ENCODE results near the gene FKBP8.
A peak's percentile ranks its signal among the peaks of the same experiment; 100 is the strongest.
"Not testable (repeated sequence)": the region's sequence is repeated elsewhere in the genome, so short reads cannot be mapped to it uniquely, and the experiment has no call there.

FKBP8 gene

GRCh38 chr19:18557411-18558201 is 14.2 kb upstream of the FKBP8 start, which contains the start of gene KXD1:
KXD1 (plus strand) TSS chr19:18557870; CDS start chr19:18562057, 4,187 bp downstream.
- no peak for TF ChIP-seq CTCF (IDR thresholded peaks at IDR 0.05; ENCODE audit: insufficient read depth, missing control alignments)
- no peak for FAIRE-seq
- DNase-seq (ENCODE audit: insufficient read length, low spot score), result peak; percentile 86

- peak; percentile 58 for DNase-seq (ENCODE audit: insufficient read length, low spot score)
- TF ChIP-seq CTCF (IDR thresholded peaks at IDR 0.05; ENCODE audit: insufficient read depth, missing control alignments), result no peak
- peak; percentile 56 for FAIRE-seq
Measured at GRCh38 chr19:18551631-18552030, 8.3 kb upstream of the FKBP8 start.

- FAIRE-seq (no peak), DNase-seq (ENCODE audit: insufficient read length, low spot score) (no peak)
Measured at GRCh38 chr19:18543814-18544475, 572 bp upstream of the FKBP8 start.

GRCh38 chr19:18541992-18542940 is 1.1 kb downstream of the FKBP8 start:
- DNase-seq (ENCODE audit: insufficient read length, low spot score) (no peak), FAIRE-seq (no peak)
- no peak for TF ChIP-seq CTCF (IDR thresholded peaks at IDR 0.05; ENCODE audit: insufficient read depth, missing control alignments)

More at GRCh38 chr19:18543814-18544475, 572 bp upstream of the FKBP8 start:
- peak; percentile 4 for TF ChIP-seq CTCF (IDR thresholded peaks at IDR 0.05; ENCODE audit: insufficient read depth, missing control alignments)

- FAIRE-seq, result no peak
- peak; percentile 5 for DNase-seq (ENCODE audit: insufficient read length, low spot score)
- TF ChIP-seq CTCF (IDR thresholded peaks at IDR 0.05; ENCODE audit: insufficient read depth, missing control alignments), result no peak
Measured at GRCh38 chr19:18541258-18541991, 1.9 kb downstream of the FKBP8 start.

GRCh38 chr19:18540200-18540599 is 3.2 kb downstream of the FKBP8 start:
- not testable (repeated sequence) for DNase-seq (ENCODE audit: insufficient read length, low spot score); FAIRE-seq
